Psoas muscle (tissue), 8 donors: ENCODE measurements around the gene IL18BP. TPM values are rescaled to one million over a fixed set of nuclear protein-coding genes. Genes with fewer than 3 reads are reported as not detected.
A peak's percentile ranks its signal among the peaks of the same experiment; 100 is the strongest.

Experiments
- ATAC-seq, 4 donors: fragments of 200-7000 bp; cut with Tn5 transposase; one replicate each; pipeline ENCODE4 v1.9.1; 2020; ENCODE audit warnings: moderate library complexity in 3 of 4, mild to moderate bottlenecking in 2 of 4
- DNase-seq, 2 donors: peaks; one replicate each; pipeline ENCODE4 v3.0.0-alpha.2; 2020
- H3K27ac ChIP-seq: fragments of 200-600 bp; one replicate; pipeline ENCODE4 v1.8.0; 2022
- H3K27me3 ChIP-seq, 3 donors: fragments of 200-600 bp in 1 of 3; one replicate each; pipeline versions ENCODE4 v1.6.1 to v1.8.0; 2013 to 2022; ENCODE audit warnings: low read length in 2 of 3, mild to moderate bottlenecking in 2 of 3, moderate library complexity in 1 of 3; ENCODE audit not compliant: insufficient read depth in 3 of 3
- H3K36me3 ChIP-seq, 2 donors: fragments of 200-600 bp in 1 of 2; one replicate each; pipeline versions ENCODE4 v1.6.1 to v1.8.0; 2013 to 2022; ENCODE audit warnings: low read depth in 1 of 2, mild to moderate bottlenecking in 1 of 2, moderate library complexity in 1 of 2; ENCODE audit not compliant: insufficient read depth in 1 of 2
- H3K4me1 ChIP-seq: fragments of 200-600 bp; one replicate; pipeline ENCODE4 v1.8.0; 2022
- H3K4me3 ChIP-seq: fragments of 200-600 bp; one replicate; pipeline ENCODE4 v1.8.0; 2022; ENCODE audit warnings: mild to moderate bottlenecking
- H3K9me3 ChIP-seq: fragments of 200-600 bp; one replicate; pipeline ENCODE4 v1.8.0; 2022
- WGBS, 3 donors: extraction: QIAGEN DNeasy Blood & Tissue Kit; methylation state at CpG; one replicate each; pipeline versions ENCODE4 v1.1.6 to v1.1.7; 2013; 5-methylcytosine and 5-hydroxymethylcytosine counted together
- intact Hi-C, 2 donors: fragments of 100-400 bp; cut with DNase I; formaldehyde crosslinking; loops; one replicate each; pipeline versions ENCODE4 v1.11.0 to v1.14.2; 2022
- polyA plus RNA-seq, 3 donors: library from polyadenylated mRNA; stranded (reverse); fragments of 200-250 nt; gene quantifications; one replicate each; pipeline ENCODE4 v1.2.3, GENCODE V29; 2013
- total RNA-seq, 4 donors: library from RNA; stranded (reverse); fragmentation: NEBNext Ultra II Directional in 2 of 4; extraction: Animal tissue kit (Norgen Biotek cat#: 25700) in 2 of 4; gene quantifications; one replicate each; pipeline versions ENCODE4 v1.2.1 to v1.2.4, GENCODE V29; 2021 to 2023
- TF ChIP-seq, protein P1 (sequence below): fragments of 200-600 bp; IDR thresholded peaks from one replicate; pipeline ENCODE4 v1.8.0; 2022; ENCODE audit warnings: antibody characterized with exemption
- donor health status: healthy with polysubstance abuse.
- donor health status: DM: no; HTN: no; CAD: no; lungs with moderate emphysema.
- donor health status: Bipolar disorder and iron deficiency.
- donor health status: healthy.
- donor health status: DM: yes; HTN: yes; CAD: no.
- donor health status: DM: no; HTN: no; CAD: no.
- donor health status: DM: no; HTN: no; CAD: no.
- donor health status: DM: yes; HTN: yes; CAD: no.

The IL18BP gene
- total and polyA plus RNA-seq, 7 donors = 1.5 to 4.4 (median 2.9) TPM

DNA sequence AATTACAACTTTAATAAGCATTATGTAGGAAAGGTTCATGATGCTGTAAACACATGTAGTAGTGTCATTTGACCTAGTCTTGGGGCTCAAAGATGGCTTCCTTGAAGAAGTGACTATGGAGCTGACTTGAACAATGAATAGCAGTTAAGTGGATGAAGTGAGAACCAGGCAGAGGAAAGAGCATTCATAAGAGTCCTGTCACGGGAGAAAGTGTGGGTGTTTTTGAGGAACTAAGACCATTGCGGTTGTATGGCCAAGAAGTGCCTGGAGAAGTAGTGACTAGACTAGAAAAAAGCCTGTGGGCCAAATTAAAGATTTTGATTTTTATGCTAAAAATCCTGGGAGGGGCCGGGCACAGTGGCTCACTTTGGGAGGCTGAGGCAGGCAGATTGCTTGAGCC, 7.2 kb upstream of the IL18BP start:
- TF ChIP-seq, protein P1, sequence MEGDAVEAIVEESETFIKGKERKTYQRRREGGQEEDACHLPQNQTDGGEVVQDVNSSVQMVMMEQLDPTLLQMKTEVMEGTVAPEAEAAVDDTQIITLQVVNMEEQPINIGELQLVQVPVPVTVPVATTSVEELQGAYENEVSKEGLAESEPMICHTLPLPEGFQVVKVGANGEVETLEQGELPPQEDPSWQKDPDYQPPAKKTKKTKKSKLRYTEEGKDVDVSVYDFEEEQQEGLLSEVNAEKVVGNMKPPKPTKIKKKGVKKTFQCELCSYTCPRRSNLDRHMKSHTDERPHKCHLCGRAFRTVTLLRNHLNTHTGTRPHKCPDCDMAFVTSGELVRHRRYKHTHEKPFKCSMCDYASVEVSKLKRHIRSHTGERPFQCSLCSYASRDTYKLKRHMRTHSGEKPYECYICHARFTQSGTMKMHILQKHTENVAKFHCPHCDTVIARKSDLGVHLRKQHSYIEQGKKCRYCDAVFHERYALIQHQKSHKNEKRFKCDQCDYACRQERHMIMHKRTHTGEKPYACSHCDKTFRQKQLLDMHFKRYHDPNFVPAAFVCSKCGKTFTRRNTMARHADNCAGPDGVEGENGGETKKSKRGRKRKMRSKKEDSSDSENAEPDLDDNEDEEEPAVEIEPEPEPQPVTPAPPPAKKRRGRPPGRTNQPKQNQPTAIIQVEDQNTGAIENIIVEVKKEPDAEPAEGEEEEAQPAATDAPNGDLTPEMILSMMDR = no peak
- intact Hi-C loops = no loop called here
- Histone ChIP-seq H3K9me3 (no peaks in the 10 kb centered on the region), H3K36me3 (peaks cover 0 to 36% of the 10 kb centered on the region in 2 donors), H3K27me3 (no peaks in the 10 kb centered on the region), H3K4me3 (no peak overlapping the region), H3K27ac (no peak overlapping the region), H3K4me1 (peaks cover 3% of the 10 kb centered on the region)
- ATAC-seq = no peak
- WGBS, 3 donors = 90 to 96% (median 94%) methylated on average over 3 of the region's 3 CpGs
- DNase-seq = no peak

DNA sequence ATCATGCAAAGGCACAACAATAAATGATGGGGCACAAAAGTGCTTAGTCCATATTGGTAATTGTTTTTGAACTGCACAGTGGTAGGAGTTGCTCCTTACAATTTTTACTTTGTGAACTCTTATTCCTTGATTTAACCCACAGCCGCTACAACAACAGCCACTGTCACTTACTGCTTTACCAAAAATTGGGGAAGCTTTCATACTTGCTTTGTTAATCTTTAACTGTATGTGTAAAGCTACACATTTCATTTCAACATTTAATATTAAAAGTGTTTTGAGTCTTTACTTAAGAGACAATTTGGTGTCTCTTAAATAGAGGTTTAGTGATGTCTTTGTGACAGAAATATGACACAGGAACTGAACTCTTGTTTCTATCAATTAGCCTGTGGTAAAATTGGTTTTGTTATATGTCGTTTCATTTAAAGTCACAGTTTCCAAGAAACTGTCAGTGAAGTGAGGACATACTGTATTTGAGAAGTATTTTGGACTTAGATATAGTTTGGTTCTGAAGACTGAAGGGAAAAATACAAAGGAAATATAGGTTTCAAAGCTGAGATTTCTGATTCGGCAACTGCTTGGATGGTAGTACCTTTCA, 6.5 kb upstream of the IL18BP start:
- peaks cover 0 to 33% of the 10 kb centered on the region in 2 donors for H3K36me3 ChIP-seq
- H3K27me3 ChIP-seq = no peaks in the 10 kb centered on the region
- ATAC-seq (no peak), DNase-seq (no peak)
- TF ChIP-seq, protein P1 = no peak
- no peak overlapping the region for H3K27ac ChIP-seq
- WGBS, 3 donors = 84 to 87% (median 87%) methylated on average over 3 of the region's 3 CpGs
- H3K9me3 ChIP-seq = no peaks in the 10 kb centered on the region
- intact Hi-C loops = no loop called here
- peaks cover 3% of the 10 kb centered on the region for H3K4me1 ChIP-seq
- H3K4me3 ChIP-seq = no peak overlapping the region

DNA sequence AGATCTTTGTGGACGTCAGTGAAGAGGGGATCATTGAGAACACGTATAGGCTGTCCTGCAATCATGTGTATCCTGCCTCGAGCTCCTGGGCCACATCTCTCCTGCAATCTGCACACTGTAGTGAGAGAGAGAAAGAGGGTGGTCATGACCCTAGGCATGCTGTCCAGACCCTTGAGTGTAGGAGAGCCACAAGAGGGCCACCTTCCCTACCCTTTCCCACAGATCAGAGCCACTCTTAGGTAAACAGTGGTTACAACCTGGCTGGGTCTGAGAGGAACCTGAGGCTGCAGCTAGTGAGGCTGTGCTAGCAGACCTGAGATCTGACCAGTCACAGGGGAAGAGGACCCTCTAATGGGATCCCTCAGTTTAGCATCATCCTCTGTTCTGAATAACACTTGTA, 3.9 kb upstream of the IL18BP start:
- H3K4me1 ChIP-seq = peaks cover 4% of the 10 kb centered on the region
- no peak overlapping the region for H3K4me3 ChIP-seq
- H3K27me3 ChIP-seq = no peaks in the 10 kb centered on the region
- peaks cover 0 to 34% of the 10 kb centered on the region in 2 donors for H3K36me3 ChIP-seq
- H3K9me3 ChIP-seq = no peaks in the 10 kb centered on the region
- H3K27ac ChIP-seq = no peak overlapping the region
- WGBS, 3 donors = 79 to 89% (median 87%) methylated on average over 3 of the region's 3 CpGs
- TF ChIP-seq, protein P1 = no peak
- DNase-seq = no peak
- intact Hi-C loops = no loop called here
- no peak for ATAC-seq

DNA sequence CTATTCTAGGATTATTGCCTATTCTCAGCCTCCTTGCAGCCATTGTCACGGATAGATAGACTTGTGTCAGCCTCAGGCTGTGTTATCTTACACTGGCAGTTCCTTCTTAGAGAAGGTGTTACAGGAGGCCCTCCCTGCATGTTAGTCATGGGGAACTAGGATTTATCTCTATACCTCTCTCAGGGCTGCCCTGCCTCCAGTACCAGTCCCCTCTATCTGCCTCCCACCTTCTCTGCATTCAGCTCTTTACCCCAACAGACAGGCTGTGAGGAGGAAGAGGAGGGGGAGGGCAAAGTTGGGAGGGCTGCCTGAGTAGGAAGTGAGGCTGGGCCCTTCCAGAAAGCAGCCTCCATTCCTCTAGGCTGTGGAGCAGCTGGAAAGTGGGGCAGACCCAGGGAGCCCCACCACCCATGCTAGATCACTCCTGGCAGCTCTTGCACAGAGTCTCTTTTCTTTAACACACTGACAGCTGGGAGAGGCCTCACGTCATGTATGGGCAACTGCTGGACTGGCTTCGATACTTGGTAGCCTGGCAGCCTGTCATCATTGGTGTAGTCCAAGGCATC, 2.9 kb upstream of the IL18BP start:
- no peak for ATAC-seq
- no peaks in the 10 kb centered on the region for H3K27me3 ChIP-seq
- H3K9me3 ChIP-seq = no peaks in the 10 kb centered on the region
- H3K4me1 ChIP-seq = peaks cover 5% of the 10 kb centered on the region
- TF ChIP-seq, protein P1 = no peak
- no peak overlapping the region for H3K4me3 ChIP-seq
- H3K36me3 ChIP-seq = peaks cover 0 to 35% of the 10 kb centered on the region in 2 donors
- DNase-seq = no peak
- intact Hi-C loops = no loop called here
- H3K27ac ChIP-seq = no peak overlapping the region
- WGBS, 3 donors = 36 to 59% (median 51%) methylated on average over 3 of the region's 3 CpGs

DNA sequence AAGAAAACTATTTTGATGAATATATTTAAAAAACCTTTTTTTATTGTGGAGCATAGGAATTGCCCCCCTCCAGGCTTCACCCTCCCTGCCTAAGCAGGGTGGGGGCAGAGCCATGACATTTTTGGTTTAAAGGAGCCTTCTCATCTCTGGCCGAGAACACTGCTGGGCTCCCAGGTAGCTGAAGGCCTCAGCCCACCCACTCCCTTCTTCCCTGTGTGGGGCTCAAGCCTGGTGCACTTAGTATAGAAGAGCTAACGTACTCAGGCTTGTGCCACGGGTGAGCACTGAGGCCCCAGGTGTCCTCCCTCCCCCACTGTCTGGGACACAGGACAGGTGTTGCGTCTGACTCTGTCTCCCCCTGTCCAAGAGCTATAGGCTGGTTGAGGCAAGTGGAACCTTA, 2.2 kb upstream of the IL18BP start:
- no peak for DNase-seq
- WGBS, 3 donors = 85 to 93% (median 93%) methylated on average over 4 of the region's 4 CpGs
- intact Hi-C loops = no loop called here
- Histone ChIP-seq H3K4me3 (no peak overlapping the region), H3K4me1 (peaks cover 5% of the 10 kb centered on the region), H3K27ac (peak overlapping the region; percentile 67), H3K27me3 (no peaks in the 10 kb centered on the region), H3K9me3 (no peaks in the 10 kb centered on the region), H3K36me3 (peaks cover 0 to 35% of the 10 kb centered on the region in 2 donors)
- ATAC-seq = peak in 3 of 4 donors; percentile 2 to 20 (median 2)
- TF ChIP-seq, protein P1 = no peak
